GM12892 (cell line): ENCODE results near the gene LCE1B. TPM values are rescaled to one million over a fixed set of nuclear protein-coding genes. Genes with fewer than 3 reads are reported as not detected.

Source experiments
- DNase-seq: peaks from one replicate; pipeline ENCODE4 v3.0.0; 2011; ENCODE audit not compliant: insufficient read length
- FAIRE-seq: peaks from 2 replicates; lab custom pipeline; 2011; peaks lifted over from hg19 to GRCh38; lab: Jason Lieb, UNC
- POLR2A ChIP-seq: IDR thresholded peaks from 2 replicates; pipeline ENCODE4 v1.6.1; 2011; ENCODE audit warnings: low read depth, low read length, control low read depth
- POLR2AphosphoS5 ChIP-seq: IDR thresholded peaks from 2 replicates; pipeline ENCODE4 v1.6.1; 2011; ENCODE audit warnings: low read depth, low read length, control low read depth
- TAF1 ChIP-seq: IDR thresholded peaks from 2 replicates; pipeline ENCODE4 v1.6.1; 2011; ENCODE audit warnings: low read depth, mild to moderate bottlenecking, control low read depth, low read length, borderline replicate concordance
- polyA plus RNA-seq: library from polyadenylated mRNA; unstranded; fragments of >200 nt; gene quantifications from one replicate; pipeline ENCODE4 v1.2.1, GENCODE V29; 2012; ENCODE audit warnings: missing spikeins, inconsistent platforms; ENCODE audit not compliant: missing spikeins

The LCE1B gene
- polyA plus RNA-seq, result 0.23 TPM

- TF ChIP-seq POLR2A (no peak), POLR2AphosphoS5 (no peak), TAF1 (no peak)
- DNase-seq, result no peak
- FAIRE-seq, result no peak
These were observed at the start of gene LCE1B for GRCh38 chr1:152811671-152812070. TSS of gene LCE1B (plus strand) at chr1:152811971. CDS start at chr1:152812447, 476 bp downstream.

DNA sequence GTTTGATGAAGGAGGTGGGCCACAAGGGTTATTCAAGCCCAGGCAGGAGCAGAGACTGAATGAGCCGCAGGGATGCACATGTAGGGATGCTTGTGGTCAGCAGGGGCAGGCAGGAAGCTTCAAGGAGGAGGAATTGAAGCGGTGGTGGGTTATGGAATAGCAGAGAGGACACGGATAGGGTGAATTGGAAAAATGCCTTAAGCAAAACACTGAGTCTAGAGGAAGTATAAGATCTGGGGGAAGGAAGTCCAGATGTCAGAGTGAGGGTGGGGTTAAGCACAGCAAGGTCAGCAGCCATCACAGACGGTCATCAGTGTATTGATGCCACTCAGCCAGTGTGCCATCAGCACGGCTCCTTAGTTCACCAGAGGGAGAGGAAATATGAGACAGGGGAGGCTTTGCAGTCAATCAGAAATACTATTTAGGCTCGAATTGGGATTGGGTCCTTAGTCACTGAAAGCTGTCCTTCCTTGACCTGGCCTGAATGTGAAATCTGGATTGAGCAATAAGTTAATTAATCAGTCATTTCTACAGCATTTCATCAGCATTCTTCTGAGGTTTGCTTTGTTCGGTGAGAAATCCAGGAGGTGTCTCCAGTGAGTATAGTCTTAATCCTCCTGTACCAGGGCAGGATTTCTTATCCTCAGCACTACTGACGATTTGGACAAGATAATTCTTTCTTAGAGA, 42.8 kb upstream of the LCE1B start:
- no peak for TF ChIP-seq POLR2AphosphoS5
- no peak for TF ChIP-seq POLR2A
- no peak for DNase-seq
- no peak for FAIRE-seq

DNA sequence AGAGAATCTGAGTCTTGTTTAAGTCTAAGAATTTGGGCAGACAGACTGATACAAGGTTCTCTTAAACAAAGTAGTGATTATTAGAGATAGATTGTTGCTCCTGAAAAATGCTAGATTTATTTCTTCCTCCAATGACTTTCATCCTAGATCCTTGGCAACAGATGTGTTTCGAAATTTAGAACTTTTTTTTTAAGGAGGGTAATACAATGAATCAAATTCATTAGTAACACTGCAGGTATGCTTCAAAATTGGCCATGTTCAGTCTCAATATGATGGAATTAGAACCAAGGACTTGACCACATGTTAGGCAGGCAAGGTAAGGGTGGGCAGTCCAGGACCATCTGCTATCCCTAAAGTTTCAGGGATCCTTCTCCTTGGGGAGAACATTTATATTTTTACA, 41.4 kb upstream of the LCE1B start:
- TF ChIP-seq TAF1 (no peak), POLR2AphosphoS5 (no peak), POLR2A (no peak)
- no peak for DNase-seq
- FAIRE-seq, result no peak

GRCh38 chr1:152774875-152775274, 36.9 kb upstream of the LCE1B start, which contains the start of gene LCE1F:
TSS of gene LCE1F (plus strand) at chr1:152775140. CDS start at chr1:152776372, 1,232 bp downstream.
- TF ChIP-seq TAF1, result no peak
- TF ChIP-seq POLR2AphosphoS5, result no peak
- no peak for TF ChIP-seq POLR2A
- FAIRE-seq, result no peak
- no peak for DNase-seq

DNA sequence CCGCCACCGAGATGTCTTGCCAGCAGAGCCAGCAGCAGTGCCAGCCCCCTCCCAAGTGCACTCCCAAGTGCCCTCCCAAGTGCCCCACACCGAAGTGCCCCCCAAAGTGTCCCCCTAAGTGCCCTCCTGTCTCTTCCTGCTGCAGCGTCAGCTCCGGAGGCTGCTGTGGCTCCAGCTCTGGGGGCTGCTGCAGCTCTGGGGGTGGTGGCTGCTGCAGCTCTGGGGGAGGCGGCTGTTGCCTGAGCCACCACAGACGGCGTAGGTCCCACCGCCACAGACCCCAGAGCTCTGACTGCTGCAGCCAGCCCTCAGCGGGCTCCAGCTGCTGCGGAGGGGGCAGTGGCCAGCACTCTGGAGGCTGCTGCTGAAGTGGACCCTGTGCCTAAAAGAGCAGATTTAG, 35.4 kb upstream of the LCE1B start:
- no peak for FAIRE-seq

GRCh38 chr1:152777510-152778137, 34.1 kb upstream of the LCE1B start:
- FAIRE-seq (no peak), DNase-seq (no peak)
- no peak for TF ChIP-seq POLR2AphosphoS5
- TF ChIP-seq POLR2A, result no peak
- no peak for TF ChIP-seq TAF1

More for the DNA sequence above, 35.4 kb upstream of the LCE1B start:
- TF ChIP-seq POLR2AphosphoS5 (no peak), TAF1 (no peak), POLR2A (no peak)
- no peak for DNase-seq

DNA sequence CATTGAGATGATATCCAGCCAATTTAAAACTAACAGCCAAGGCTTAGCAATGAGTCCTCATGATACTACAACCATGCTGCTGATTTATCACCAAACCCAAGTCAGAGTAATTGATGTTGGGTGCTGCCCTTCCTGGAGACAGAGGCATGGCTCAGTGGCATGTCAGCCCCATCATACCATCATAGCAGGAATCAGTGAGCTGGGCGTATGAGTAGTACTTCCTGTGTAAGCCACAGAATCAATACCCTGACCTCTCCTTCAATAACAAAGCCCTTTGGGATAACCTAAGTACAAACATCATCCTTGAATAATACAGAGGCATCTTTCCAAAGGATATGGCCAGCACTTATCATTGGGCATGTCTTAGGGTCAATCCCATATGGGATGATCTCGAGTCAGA, 28.7 kb upstream of the LCE1B start:
- DNase-seq, result no peak
- TF ChIP-seq POLR2A (no peak), POLR2AphosphoS5 (no peak), TAF1 (no peak)
- FAIRE-seq, result no peak

DNA sequence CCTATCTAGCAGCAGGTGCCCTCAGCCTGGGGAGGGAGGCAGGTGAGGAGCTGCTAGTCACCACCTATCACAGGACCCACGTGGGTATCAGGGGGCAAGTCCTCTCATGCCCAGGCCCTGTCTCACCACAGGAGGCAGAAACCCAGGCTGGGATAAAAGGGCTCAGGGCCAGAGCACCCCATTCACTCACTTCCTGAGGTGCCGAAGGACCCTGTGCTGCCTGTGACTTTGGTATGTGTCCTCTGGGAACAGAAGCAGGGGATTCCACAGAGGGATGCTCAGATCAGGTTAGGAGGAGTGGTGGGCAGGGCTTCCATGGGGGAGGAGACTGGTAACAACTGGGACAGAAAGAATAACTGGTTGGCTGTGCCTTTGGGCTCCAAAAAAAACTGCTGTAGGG, 25.7 kb upstream of the LCE1B start, which contains the start of gene LCE1E:
LCE1E (plus strand) TSS at position 181 of the 400 bp plus-strand sequence. CDS start 1,043 bp downstream, outside the sequence.
- no peak for TF ChIP-seq TAF1
- no peak for TF ChIP-seq POLR2A
- no peak for TF ChIP-seq POLR2AphosphoS5
- no peak for DNase-seq
- no peak for FAIRE-seq

- FAIRE-seq (no peak), DNase-seq (no peak)
- TF ChIP-seq POLR2A (no peak), TAF1 (no peak), POLR2AphosphoS5 (no peak)
These were observed 16.1 kb upstream of the LCE1B start for GRCh38 chr1:152795686-152796085.

DNA sequence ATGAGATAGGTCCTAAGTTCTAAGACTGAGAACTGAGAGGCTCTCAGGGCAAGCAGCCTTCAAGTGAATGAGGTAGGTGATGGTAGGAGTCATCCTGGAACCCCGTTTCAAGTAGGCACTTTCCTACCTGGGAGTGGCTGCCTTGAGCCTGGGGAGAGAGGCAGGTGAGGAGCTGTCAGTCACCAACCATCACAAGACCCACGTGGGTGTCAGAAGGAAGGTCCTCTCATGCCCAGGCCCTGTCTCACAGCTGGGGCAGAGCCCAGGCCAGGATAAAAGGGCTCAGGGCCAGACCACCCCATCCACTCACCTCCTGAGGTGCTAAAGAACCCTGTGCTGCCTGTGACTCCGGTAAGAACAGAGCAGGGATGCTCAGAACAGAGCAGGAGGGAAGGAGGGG, 15.3 kb upstream of the LCE1B start, which contains the start of gene LCE1D:
LCE1D (plus strand) TSS at position 301 of the 400 bp plus-strand sequence. CDS start 1,074 bp downstream, outside the sequence.
- FAIRE-seq, result no peak
- no peak for DNase-seq
- TF ChIP-seq POLR2A (no peak), POLR2AphosphoS5 (no peak), TAF1 (no peak)

- FAIRE-seq, result no peak
These were observed 10.4 kb upstream of the LCE1B start for GRCh38 chr1:152801333-152801732.

GRCh38 chr1:152806576-152806975, 5.2 kb upstream of the LCE1B start, which contains the start of gene LCE1C:
TSS of gene LCE1C (minus strand) at chr1:152806651. CDS start at chr1:152805478, 1,173 bp downstream.
- FAIRE-seq (no peak), DNase-seq (no peak)
- TF ChIP-seq POLR2AphosphoS5 (no peak), TAF1 (no peak), POLR2A (no peak)

More at GRCh38 chr1:152801333-152801732, 10.4 kb upstream of the LCE1B start:
- no peak for DNase-seq
- TF ChIP-seq POLR2AphosphoS5 (no peak), POLR2A (no peak), TAF1 (no peak)
